ENCODE results near the gene TMEM223.
"Not testable (repeated sequence)": the region's sequence is repeated elsewhere in the genome, so short reads cannot be mapped to it uniquely, and the experiment has no call there.

Gene TMEM223, protein sequence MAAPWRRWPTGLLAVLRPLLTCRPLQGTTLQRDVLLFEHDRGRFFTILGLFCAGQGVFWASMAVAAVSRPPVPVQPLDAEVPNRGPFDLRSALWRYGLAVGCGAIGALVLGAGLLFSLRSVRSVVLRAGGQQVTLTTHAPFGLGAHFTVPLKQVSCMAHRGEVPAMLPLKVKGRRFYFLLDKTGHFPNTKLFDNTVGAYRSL

DNA sequence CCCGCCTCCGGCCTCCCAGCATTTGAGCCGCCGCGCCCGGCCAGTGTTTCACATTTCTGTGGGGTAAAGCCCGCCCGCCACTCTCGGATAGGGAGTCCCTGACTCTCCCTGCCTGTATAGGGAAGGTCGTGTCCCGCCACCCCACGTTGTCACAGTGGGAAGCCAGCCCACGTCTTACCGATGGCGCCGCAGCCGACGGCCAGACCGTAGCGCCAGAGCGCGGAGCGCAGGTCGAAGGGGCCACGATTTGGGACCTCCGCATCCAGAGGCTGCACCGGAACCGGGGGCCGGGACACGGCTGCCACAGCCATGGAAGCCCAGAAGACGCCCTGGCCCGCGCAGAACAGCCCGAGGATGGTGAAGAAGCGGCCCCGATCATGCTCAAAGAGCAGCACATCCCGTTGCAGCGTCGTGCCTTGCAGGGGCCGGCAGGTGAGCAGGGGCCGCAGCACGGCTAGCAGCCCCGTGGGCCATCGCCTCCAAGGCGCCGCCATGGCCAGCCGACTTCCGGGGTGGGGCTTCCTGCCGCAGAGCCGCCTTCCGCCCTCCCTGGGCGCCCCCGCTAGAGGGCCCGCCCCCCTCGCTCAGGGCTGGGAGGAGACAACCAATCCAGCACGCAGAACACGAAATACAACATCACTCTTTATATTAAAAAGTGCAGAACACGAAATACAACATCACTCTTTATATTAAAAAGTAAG lies at the start of gene TMEM223:
TMEM223 (minus strand) TSS at position 506 of the 701 bp plus-strand sequence; CDS start at position 494, 12 bp downstream.
- no peak for DNase-seq (ENCODE audit: low read depth)

DNA sequence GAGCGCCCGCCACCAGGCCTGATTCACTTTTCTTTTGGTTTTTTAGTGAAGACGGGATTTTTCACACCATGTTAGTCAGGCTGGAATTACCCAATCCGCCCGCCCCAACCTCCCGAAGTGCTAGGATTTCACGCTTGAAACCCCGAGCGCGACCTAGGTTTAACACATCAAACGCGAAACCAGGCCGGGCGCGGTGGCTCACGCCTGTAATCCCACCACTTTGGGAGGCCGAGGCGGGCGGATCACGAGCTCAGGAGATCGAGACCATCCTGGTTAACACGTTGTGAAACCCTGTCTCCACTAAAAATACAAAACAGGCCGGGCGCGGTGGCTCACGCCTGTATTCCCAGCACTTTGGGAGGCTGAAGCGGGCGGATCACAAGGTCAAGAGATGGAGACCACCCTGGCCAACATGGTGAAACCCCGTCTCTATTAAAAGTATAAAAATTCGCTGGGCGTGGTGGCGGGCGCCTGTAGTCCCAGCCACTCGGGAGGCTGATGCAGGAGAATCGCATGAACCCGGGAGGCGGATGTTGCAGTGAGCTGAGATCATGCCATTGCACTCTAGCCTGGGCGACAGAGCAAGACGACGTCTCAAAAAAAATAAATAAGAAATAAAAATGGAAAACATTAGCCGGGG lies 49.0 kb upstream of the TMEM223 start:
- peak; percentile 71 for DNase-seq (ENCODE audit: low read depth)

More for the DNA sequence above, at the start of gene TMEM223:
- peak within 1 kb of the TSS; percentile 77 for H3K4me3 ChIP-seq (ENCODE audit: low read depth, low read length)

DNA sequence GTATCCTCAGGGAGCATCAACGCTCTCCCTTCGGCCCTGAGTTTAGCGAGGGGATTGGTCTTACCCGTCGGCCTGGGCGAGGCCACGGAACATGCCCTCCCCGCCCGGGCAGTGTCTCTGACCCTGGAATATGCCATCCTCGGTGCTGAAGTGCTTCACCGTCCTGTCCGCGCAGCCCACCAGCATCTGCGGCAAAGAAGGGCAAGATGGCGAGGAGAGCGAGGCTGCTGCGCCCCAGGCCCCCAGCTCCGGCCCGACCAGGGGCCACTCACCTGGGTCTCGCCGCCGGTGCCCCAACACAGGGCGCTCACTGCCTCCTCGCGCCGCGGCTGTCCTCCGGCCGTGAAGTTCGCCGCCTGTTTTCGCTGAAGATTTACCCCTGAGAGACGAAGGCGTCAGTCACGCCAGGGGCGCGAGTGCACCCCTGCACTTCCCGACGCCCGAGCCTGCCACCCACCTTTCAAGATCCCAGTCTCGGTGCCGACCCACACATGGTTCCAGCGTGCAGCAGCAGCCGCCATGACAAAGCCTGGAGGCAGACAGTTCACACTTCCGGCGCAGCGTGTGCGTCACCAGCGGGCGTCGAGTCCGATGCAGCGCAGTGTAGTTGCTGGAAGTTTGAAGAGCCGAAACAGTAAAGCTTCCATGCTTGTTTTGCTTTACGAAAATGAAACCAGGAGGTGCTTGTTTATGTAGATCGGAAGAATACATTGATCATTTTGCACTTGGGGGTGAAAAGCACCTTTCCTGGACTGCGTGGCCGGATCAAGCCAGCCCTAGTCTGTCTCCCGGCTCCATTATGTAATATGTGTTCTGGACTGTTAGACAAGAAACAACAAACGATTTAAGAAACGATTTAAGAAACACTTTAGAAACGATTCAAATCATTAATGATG lies 47.5 kb upstream of the TMEM223 start, which contains the start of gene WDR74:
WDR74 (minus strand) TSS at position 541 of the 896 bp plus-strand sequence; CDS start at position 521, 20 bp downstream.
- peak within 1 kb of the TSS; percentile 97 for H3K4me3 ChIP-seq (ENCODE audit: low read depth, low read length)
- peak; percentile 63 for DNase-seq (ENCODE audit: low read depth)

More for the DNA sequence above, 49.0 kb upstream of the TMEM223 start:
- H3K4me3 ChIP-seq (ENCODE audit: low read depth, low read length): peak overlapping the region; percentile 97

DNA sequence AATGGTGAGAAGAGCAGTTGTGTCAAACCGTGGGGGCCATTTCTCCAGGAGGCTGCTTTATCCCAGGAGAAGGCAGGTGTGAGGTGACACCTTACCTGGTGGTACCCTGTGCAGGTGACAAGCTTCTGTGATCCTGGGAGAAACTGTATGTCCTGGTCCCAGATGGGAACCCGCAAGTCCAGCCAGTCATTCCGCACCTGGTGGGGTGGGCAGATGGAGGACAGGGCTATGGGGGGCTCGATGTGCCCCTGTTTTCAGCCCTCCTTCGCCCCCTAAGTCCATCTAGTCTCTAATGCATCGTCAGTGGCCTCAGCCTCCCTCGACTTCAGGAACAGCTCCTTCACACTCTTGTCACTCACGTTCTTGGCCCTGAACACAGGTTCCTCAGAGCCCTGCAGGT lies 43.5 kb upstream of the TMEM223 start:
- no peak overlapping the region for H3K4me3 ChIP-seq (ENCODE audit: low read depth, low read length)
- no peak for DNase-seq (ENCODE audit: low read depth)

DNA sequence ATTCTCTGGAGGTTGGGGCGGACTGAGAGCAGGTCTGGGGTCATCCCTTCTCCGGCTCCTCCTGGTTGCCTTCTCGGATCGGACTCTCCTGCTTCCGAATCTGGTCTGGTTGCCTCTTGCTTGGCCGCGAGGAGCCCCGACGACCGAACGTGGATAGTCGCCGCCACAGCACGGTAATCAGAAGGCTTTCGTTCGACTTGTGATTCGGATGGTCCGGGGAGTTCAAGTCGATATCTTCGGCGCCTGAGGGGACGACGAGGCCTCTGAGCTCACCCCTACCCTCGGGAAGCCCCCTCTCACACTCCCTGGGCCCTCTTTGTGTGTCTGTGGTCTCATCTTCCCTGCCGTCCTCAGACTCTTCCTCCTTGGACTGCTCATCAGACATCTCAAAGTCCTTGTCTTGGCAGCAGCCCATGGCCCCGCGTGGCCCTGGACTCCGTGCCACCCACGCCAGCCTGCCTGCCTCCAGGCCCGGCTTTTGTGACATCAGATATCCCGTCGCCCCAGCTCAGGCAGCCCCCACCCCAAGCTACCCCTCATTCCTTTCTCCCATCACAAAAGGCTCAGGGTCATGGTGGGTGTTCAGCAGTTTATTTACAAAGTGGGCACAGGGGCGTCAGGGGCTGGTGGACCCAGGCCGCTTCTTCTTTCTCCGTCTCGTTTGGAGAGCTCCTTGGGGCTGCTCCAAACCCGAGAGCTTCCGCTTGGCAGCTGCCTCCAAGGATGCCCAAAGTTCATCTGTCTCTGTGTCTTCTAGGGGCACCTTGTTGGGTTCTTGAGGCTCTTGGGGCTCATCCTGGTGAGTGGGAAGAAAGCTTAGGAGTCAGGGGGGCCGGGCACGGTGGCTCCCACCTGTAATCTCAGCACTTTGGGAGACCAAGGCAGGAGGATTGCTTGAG lies 40.8 kb upstream of the TMEM223 start, which contains the start of gene TEX54:
TEX54 (minus strand) TSS at position 506 of the 899 bp plus-strand sequence.
- DNase-seq (ENCODE audit: low read depth): no peak
- peak within 1 kb of the TSS; percentile 87 for H3K4me3 ChIP-seq (ENCODE audit: low read depth, low read length)

DNA sequence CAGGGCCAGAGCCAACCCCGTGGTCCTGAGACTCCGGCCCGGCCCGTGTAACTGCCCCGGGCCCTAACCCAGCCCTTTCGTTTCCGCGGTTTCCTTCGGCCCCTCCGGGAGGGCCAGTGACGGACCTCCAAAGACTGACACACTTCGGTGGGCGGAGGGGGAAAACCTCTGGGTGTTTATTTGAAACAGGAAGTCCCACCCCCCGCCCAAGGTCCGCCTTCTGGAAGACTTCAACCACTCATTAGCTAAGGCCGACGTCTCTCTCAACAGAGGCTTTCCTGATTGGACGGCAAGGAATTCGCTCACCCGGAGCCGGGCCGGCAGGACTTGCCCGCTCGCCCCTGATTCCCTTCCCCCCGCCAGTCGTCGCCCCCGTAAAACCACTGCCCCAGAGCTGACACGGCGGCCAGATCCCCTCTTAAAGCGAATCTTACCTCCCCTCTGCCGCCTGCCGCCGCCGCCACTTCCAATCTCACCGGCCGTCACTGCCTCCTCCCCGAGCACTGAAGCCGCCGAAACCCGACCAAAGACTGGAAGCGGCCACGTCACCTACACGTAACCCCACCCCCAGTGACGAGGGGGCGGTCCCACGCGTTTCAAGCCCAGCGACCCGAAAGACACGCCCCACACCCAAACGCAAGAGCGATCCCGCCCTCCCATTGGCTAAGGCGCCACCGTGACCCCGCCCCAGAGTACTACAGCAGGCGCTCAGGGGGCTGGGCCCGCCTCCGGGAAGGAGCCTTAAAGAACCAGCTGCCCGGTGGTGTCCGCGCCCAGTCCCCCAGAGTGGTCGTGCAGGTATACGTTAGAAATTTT lies 39.9 kb upstream of the TMEM223 start, which contains the start of gene STX5:
STX5 (minus strand) TSS at position 532 of the 816 bp plus-strand sequence. CDS start 808 bp downstream, outside the sequence.
- peak within 1 kb of the TSS; percentile 87 for H3K4me3 ChIP-seq (ENCODE audit: low read depth, low read length)
- peak; percentile 95 for DNase-seq (ENCODE audit: low read depth)

DNA sequence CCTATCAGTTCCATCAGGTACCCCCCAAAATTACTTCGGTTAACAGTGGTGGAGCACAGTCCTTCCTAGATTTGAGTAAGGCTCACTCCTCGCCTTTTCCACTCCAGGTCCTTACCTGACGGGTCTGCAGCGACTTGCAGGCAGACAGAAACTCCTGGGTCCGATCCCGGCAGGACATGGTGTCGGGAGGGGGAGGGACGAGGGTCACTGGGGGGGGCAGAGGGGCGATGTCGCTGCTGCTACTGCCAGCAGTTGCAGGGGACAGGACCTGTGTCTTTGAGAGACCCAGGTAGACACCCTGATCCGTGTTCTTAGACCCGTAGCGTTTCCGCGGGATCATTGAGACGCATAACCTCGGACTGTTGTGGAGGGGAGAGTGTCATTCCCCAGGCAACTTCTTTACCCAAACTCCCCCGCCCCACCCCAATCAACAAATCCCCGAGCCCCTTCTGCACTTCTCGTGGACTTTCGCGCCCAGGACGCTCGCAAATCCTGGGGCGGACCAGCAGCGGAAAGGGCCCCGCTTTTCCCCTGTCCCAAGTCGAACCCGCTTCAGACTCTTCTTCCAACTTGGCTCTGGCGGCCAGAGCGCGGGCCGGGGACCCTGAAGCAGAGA lies 39.2 kb upstream of the TMEM223 start:
- H3K4me3 ChIP-seq (ENCODE audit: low read depth, low read length): peak overlapping the region; percentile 87
- no peak for DNase-seq (ENCODE audit: low read depth)

DNA sequence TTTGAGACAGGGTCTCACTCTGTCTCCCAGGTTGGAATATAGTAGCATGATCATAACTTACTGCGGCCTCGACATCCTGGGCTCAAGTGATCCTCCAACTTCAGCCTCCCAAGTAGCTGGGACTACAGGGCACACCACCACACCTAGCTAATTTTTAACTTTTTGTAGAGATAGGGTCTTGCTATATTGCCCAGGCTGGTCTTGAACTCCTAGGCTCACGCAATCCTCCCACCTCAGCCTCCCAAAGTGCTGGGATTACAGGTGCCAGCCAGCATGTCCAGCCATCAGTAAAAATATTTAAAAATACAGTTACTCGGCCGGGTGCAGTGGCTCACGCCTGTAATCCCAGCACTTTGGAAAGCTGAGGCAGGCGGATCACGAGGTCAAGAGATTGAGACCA lies 36.3 kb upstream of the TMEM223 start:
- not testable (repeated sequence) for H3K4me3 ChIP-seq (ENCODE audit: low read depth, low read length); DNase-seq (ENCODE audit: low read depth)

DNA sequence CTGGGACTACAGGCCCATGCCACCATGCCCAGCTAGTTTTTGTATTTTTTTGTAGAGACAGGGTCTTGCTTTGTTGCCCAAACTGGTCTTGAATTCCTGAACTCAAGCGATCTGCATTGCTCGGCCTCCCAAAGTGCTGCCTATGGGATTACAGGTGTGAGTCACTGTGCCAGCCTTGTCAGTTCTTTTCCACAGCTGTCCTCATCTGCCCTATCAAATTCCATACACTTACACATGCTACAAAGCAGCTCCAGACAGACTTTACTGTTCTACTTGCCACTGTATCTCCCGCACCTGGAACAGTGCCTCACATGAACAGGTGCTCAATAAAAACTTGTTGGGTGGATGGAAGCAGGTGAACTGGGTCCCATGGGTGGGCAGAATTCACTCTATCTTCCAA lies 31.9 kb upstream of the TMEM223 start:
- DNase-seq (ENCODE audit: low read depth): no peak
- no peak overlapping the region for H3K4me3 ChIP-seq (ENCODE audit: low read depth, low read length)

DNA sequence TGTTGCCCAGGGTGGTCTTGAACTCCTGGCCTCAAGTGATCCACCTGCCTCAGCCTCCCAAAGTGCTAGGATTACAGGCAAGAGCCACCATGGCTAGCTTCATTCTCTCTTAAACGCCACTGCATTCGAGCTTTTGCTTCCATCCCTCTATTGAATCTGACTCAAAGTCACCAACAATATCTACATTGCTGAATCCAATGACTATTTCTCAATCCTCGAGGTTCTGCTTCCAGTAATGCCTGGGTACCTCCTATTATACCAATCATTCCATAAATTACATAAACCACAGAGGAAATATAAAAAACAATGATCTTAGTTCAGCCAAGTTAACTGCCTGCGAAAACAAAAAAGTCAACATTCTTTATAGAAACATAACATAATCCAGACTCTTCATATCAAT lies 25.3 kb upstream of the TMEM223 start:
- no peak for DNase-seq (ENCODE audit: low read depth)

DNA sequence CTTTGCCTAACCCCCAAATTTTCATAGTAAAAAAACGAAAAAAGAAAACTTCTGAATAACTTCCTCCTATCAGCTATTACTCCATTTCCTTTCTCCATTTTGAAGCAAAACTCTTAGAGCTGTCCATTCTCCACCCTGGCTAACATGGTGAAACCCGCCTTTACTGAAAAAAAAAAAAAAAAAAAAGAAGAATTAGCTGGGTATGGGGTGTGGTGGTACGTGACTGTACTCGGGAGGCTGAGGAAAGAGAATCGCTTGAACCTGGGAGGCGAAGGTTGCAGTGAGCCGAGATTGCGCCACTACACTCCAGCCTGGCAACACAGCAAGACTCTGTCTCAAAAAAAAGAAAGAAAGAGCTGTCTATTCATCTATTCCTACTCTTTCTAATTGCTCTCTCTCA lies 24.8 kb upstream of the TMEM223 start:
- DNase-seq (ENCODE audit: low read depth): no peak
- H3K4me3 ChIP-seq (ENCODE audit: low read depth, low read length): no peak overlapping the region

More for the DNA sequence above, 25.3 kb upstream of the TMEM223 start:
- no peak overlapping the region for H3K4me3 ChIP-seq (ENCODE audit: low read depth, low read length)

DNA sequence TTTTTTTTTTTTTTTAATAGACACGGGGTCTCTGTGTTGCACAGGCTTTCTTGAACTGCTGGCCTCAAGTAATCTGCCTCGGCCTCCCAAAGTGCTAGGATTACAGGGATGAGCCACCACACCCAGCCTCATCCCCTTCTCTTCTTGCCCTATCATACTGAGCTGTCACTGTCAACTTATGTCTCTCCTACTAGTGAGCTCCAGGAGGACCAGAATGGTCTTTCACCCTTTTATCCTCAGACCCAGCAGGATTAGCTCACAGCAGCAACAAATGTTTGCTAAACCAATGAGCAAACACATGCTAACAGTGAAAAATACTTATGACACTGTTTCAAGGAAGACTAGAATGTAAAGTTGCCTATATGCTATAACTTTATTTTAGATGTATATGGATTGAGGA lies 19.9 kb upstream of the TMEM223 start:
- no peak for DNase-seq (ENCODE audit: low read depth)
- H3K4me3 ChIP-seq (ENCODE audit: low read depth, low read length): no peak overlapping the region

DNA sequence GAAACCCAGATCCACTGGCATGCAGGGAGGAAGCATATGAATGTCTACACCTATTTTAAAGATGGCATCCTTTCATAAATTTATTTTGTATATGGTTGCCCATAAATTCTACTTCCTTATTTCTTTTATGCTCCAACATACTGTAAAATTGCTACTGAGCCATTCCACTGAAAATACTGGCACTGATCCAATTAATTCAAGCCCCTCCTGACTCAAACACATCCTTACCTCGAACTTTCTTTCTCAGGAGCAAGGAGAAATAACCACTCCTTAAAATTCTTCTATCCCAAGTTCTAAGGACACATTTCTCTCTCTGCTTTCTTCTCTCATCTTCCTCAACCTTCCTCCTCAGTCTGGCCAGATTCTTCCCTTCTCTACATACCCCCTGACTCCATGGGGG lies 18.9 kb upstream of the TMEM223 start:
- no peak for DNase-seq (ENCODE audit: low read depth)
- no peak overlapping the region for H3K4me3 ChIP-seq (ENCODE audit: low read depth, low read length)

DNA sequence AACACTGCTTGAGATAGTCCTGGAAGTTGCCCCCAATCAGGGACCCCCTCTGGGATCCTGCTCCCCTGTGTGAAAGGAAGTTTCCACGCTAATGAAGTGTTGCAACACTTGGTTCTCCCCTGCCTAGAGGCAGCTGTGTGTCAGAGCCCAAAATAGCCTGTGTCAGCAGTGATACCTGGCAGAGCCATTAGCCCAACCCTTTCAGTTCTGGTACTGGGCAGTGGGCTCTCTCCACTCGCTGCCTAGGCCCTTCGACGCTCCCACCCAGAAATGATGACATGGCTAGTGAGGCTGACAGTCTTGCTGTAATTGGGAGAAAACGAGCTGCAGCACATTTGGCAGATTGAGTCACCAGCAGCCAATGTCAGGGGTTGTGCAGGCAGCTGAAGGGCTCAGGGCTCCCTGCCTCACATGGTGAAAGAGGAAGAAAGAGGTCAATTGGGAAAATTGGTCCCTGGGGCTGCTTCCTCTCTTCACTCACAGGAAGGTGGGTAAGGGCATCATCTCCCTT lies 14.9 kb upstream of the TMEM223 start:
- H3K4me3 ChIP-seq (ENCODE audit: low read depth, low read length): no peak overlapping the region
- DNase-seq (ENCODE audit: low read depth): peak; percentile 36

DNA sequence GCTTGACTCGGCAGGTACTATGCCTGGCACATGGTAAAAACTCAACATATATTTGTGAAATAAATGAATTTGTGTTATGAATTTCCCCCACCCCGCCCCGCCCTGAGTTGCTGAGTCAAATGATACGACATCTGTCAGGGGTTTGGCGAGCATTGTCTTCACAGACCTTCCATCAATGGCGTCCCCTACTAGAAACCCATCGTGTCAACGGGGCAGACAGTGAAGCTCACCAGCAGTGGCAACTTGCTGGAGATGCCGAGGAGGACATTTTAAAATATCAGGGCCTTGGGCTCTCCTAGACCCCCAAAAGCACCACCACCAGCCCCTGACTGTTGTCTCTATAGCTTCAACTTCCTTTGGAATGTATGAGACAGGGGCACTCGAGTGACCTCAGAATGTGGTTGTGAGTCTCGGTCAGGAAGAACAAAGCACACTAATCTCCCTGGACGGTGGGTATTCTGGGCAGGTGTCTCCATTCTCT lies 14.2 kb upstream of the TMEM223 start:
- peak overlapping the region; percentile 73 for H3K4me3 ChIP-seq (ENCODE audit: low read depth, low read length)
- no peak for DNase-seq (ENCODE audit: low read depth)

DNA sequence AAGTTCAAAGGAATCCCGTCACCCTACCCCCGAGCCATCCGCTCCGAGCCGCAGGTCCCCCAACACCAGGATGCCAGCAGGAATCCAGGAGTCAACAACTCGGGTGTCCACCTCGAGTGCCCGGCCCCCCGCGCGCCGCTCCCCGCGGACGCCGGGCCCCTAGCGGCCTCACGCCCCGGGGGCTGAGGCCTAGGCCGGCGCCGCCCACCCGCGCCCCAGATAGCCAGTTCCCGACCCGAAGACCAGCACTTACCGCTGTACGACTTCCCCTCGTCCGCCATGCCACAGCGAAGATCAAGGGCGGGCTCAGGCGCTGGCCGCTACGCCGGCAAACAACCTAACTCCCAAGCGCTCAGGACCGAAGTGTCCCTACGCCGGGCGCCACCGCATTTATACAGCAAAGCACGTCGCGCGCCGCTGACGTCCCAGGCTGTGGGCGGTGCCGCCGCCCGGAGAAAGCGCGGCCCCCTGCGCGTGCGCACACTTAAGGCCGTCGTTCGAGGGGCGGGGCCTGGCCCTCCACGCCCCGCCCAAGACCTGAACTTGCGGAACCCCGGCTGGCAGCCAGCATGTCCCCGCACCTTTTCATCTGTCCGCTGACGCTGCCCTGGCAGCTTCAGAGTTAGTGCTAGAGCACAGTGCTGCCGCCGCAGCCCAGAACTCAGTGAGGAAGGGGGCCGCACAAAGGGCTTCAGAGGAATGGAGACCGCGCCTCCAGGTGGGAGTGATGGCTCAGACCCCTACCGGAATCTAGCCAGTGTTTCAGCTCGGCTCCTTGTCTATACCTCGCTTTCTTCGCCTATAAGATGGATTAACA lies 13.5 kb upstream of the TMEM223 start, which contains the start of gene NXF1:
NXF1 (minus strand) TSS at position 365 of the 817 bp plus-strand sequence; CDS start at position 281, 84 bp downstream.
- H3K4me3 ChIP-seq (ENCODE audit: low read depth, low read length): peak within 1 kb of the TSS; percentile 73
- DNase-seq (ENCODE audit: low read depth): peak; percentile 81
